IMR-90 (cell line): ENCODE data around the gene PRKAR1A. TPM values are rescaled to one million over a fixed set of nuclear protein-coding genes. Genes with fewer than 3 reads are reported as not detected.

ENCODE experiments used
- ATAC-seq: fragments of 200-7000 bp; cut with Tn5 transposase; 2 replicates; pipeline ENCODE4 v1.9.1; 2020; ENCODE audit warnings: low read depth, mild to moderate bottlenecking, moderate library complexity
- BruUV-seq: library from RNA; stranded (reverse); fragments of 400-500 nt; replicated peaks from 2 replicates; lab custom pipeline; 2021; lab: Mats Ljungman, UMichigan
- CTCF ChIA-PET: fragments of 300-600 bp; formaldehyde crosslinking; extraction: SDS; loops from one replicate; lab custom pipeline; 2021; ENCODE audit warnings: antibody characterized with exemption; lab: Yijun Ruan, JAX
- POLR2A ChIA-PET: fragments of 300-600 bp; sonication (Branson Sonifier 250); formaldehyde crosslinking; loops from one replicate; lab custom pipeline; 2022; ENCODE audit warnings: antibody characterized with exemption; ENCODE audit not compliant: unreplicated experiment; lab: Charles Lee
- DNase-seq: peaks from one replicate; pipeline ENCODE4 v3.0.0; 2013
- H2AFZ ChIP-seq: replicated peaks from 2 replicates; pipeline ENCODE3; 2013; ENCODE audit warnings: low read length, mild to moderate bottlenecking; ENCODE audit not compliant: poor library complexity
- H2AK5ac ChIP-seq: 2 replicates; pipeline ENCODE4 v1.6.1; 2013; ENCODE audit warnings: low read depth, low read length, inconsistent platforms
- H2AK9ac ChIP-seq: replicated peaks from 2 replicates; pipeline ENCODE3; 2013; ENCODE audit warnings: mild to moderate bottlenecking, low read depth, low read length, moderate library complexity; ENCODE audit not compliant: poor library complexity
- H2BK120ac ChIP-seq: 2 replicates; pipeline ENCODE4 v1.6.1; 2013; ENCODE audit warnings: low read depth, low read length, inconsistent platforms
- H2BK15ac ChIP-seq: 3 replicates; pipeline ENCODE4 v1.6.1; 2013; ENCODE audit warnings: low read depth, low read length, inconsistent platforms
- H2BK20ac ChIP-seq: 2 replicates; pipeline ENCODE4 v1.6.1; 2013; ENCODE audit warnings: low read depth, mild to moderate bottlenecking, inconsistent platforms, low read length, moderate library complexity
- H2BK5ac ChIP-seq: 2 replicates; pipeline ENCODE4 v1.6.1; 2013; ENCODE audit warnings: mild to moderate bottlenecking, low read depth, low read length, inconsistent platforms; ENCODE audit not compliant: poor library complexity, severe bottlenecking
- H3K14ac ChIP-seq: replicated peaks from 2 replicates; pipeline ENCODE4 v1.6.1; 2013; ENCODE audit warnings: low read depth, low read length, inconsistent platforms
- H3K18ac ChIP-seq: 2 replicates; pipeline ENCODE4 v1.6.1; 2013; ENCODE audit warnings: low read depth, low read length, control low read depth
- H3K23ac ChIP-seq: 2 replicates; pipeline ENCODE4 v1.6.1; 2013; ENCODE audit warnings: low read depth, low read length, inconsistent platforms
- H3K27ac ChIP-seq: 2 replicates; pipeline ENCODE4 v1.5.1; 2013; ENCODE audit warnings: mild to moderate bottlenecking, control low read depth, low read length; ENCODE audit not compliant: insufficient read depth
- H3K27me3 ChIP-seq: 2 replicates; pipeline ENCODE4 v1.6.1; 2013; ENCODE audit warnings: low read length; ENCODE audit not compliant: control insufficient read depth, insufficient read depth
- H3K36me3 ChIP-seq: 2 replicates; pipeline ENCODE4 v1.6.1; 2013; ENCODE audit warnings: low read length, mixed read lengths; ENCODE audit not compliant: control insufficient read depth, insufficient read depth
- H3K4ac ChIP-seq: 2 replicates; pipeline ENCODE4 v1.6.1; 2013; ENCODE audit warnings: low read depth, low read length, inconsistent platforms
- H3K4me1 ChIP-seq: 2 replicates; pipeline ENCODE4 v1.6.1; 2013; ENCODE audit warnings: low read length, mixed read lengths; ENCODE audit not compliant: control insufficient read depth, insufficient read depth
- H3K4me2 ChIP-seq: 2 replicates; pipeline ENCODE4 v1.6.1; 2013; ENCODE audit warnings: low read depth, mild to moderate bottlenecking, control low read depth, low read length, moderate library complexity
- H3K4me3 ChIP-seq: 2 replicates; pipeline ENCODE4 v1.5.1; 2013; ENCODE audit warnings: low read depth, mild to moderate bottlenecking, control low read depth, low read length, moderate library complexity; ENCODE audit not compliant: insufficient read depth
- H3K56ac ChIP-seq: 2 replicates; pipeline ENCODE4 v1.6.1; 2013; ENCODE audit warnings: low read length, inconsistent platforms; ENCODE audit not compliant: insufficient read depth; ENCODE audit errors: extremely low read depth
- H3K79me1 ChIP-seq, 2 experiments: 2 replicates each; pipeline ENCODE4 v1.6.1; 2013; ENCODE audit warnings: low read length in 2 of 2, inconsistent platforms in 1 of 2, low read depth in 1 of 2
- H3K9ac ChIP-seq: 2 replicates; pipeline ENCODE4 v1.6.1; 2013; ENCODE audit warnings: low read depth, low read length, control low read depth
- H3K9me1 ChIP-seq: 2 replicates; pipeline ENCODE4 v1.6.1; 2013; ENCODE audit warnings: low read length, inconsistent platforms; ENCODE audit not compliant: insufficient read depth
- H3K9me3 ChIP-seq: 2 replicates; pipeline ENCODE4 v1.6.1; 2013; ENCODE audit warnings: low read length; ENCODE audit not compliant: control insufficient read depth, insufficient read depth
- H4K20me1 ChIP-seq: 2 replicates; pipeline ENCODE4 v1.6.1; 2013; ENCODE audit warnings: low read length, inconsistent platforms; ENCODE audit not compliant: insufficient read depth
- H4K5ac ChIP-seq: 2 replicates; pipeline ENCODE4 v1.6.1; 2013; ENCODE audit warnings: mild to moderate bottlenecking, low read depth, low read length, control low read depth
- H4K8ac ChIP-seq, 2 experiments: 2 replicates each; pipeline ENCODE4 v1.6.1; 2013; ENCODE audit warnings: low read depth in 2 of 2, low read length in 2 of 2, control low read depth in 1 of 2, inconsistent platforms in 1 of 2
- H4K91ac ChIP-seq: 2 replicates; pipeline ENCODE4 v1.6.1; 2013; ENCODE audit warnings: low read depth, low read length, inconsistent platforms; ENCODE audit not compliant: insufficient read depth
- BHLHE40 ChIP-seq: fragments of 150-350 bp; IDR thresholded peaks from 2 replicates; pipeline ENCODE4 v1.6.1; 2016; ENCODE audit warnings: mild to moderate bottlenecking, low read depth, low read length
- CEBPB ChIP-seq: IDR thresholded peaks from 2 replicates; pipeline ENCODE4 v1.6.1; 2012; ENCODE audit warnings: low read depth, low read length, improper control_type of control experiment
- CHD1 ChIP-seq: IDR thresholded peaks from 2 replicates; pipeline ENCODE4 v1.6.1; 2012; ENCODE audit warnings: low read depth, low read length, improper control_type of control experiment
- CTCF ChIP-seq: conservative IDR thresholded peaks from 2 replicates; pipeline ENCODE4 v1.5.1; 2012; ENCODE audit warnings: mild to moderate bottlenecking, low read depth, low read length, improper control_type of control experiment
- ELK1 ChIP-seq: fragments of 150-350 bp; IDR thresholded peaks from 2 replicates; pipeline ENCODE4 v1.6.1; 2016; ENCODE audit warnings: low read depth, mild to moderate bottlenecking, low read length, moderate library complexity, borderline replicate concordance
- FOS ChIP-seq: fragments of 150-350 bp; IDR thresholded peaks from 2 replicates; pipeline ENCODE4 v1.6.1; 2016; ENCODE audit warnings: low read depth, low read length
- MAFK ChIP-seq: IDR thresholded peaks from 2 replicates; pipeline ENCODE4 v1.6.1; 2012; ENCODE audit warnings: low read depth, low read length, improper control_type of control experiment
- MAZ ChIP-seq: IDR thresholded peaks from 2 replicates; pipeline ENCODE4 v1.6.1; 2012; ENCODE audit warnings: low read depth, mild to moderate bottlenecking, low read length, improper control_type of control experiment, moderate library complexity, borderline replicate concordance
- MXI1 ChIP-seq: IDR thresholded peaks from 2 replicates; pipeline ENCODE4 v1.6.1; 2012; ENCODE audit warnings: low read depth, mild to moderate bottlenecking, low read length, moderate library complexity, borderline replicate concordance
- NFE2L2 ChIP-seq: fragments of 150-350 bp; IDR thresholded peaks from 2 replicates; pipeline ENCODE4 v1.6.1; 2016; ENCODE audit warnings: low read depth, mild to moderate bottlenecking, low read length
- POLR2A ChIP-seq: IDR thresholded peaks from 2 replicates; pipeline ENCODE4 v1.6.1; 2012; ENCODE audit warnings: mild to moderate bottlenecking, low read depth, low read length
- RAD21 ChIP-seq: IDR thresholded peaks from 2 replicates; pipeline ENCODE4 v1.6.1; 2012; ENCODE audit warnings: low read length, improper control_type of control experiment
- RCOR1 ChIP-seq: IDR thresholded peaks from 2 replicates; pipeline ENCODE4 v1.6.1; 2012; ENCODE audit warnings: mild to moderate bottlenecking, low read length, improper control_type of control experiment; ENCODE audit not compliant: insufficient replicate concordance
- RFX5 ChIP-seq: IDR thresholded peaks from 2 replicates; pipeline ENCODE4 v1.8.0; 2012; ENCODE audit warnings: low read depth, mild to moderate bottlenecking, low read length, moderate library complexity
- SMC3 ChIP-seq: fragments of 150-350 bp; IDR thresholded peaks from 2 replicates; pipeline ENCODE4 v1.6.1; 2016; ENCODE audit warnings: low read depth, mild to moderate bottlenecking, antibody characterized with exemption, low read length, moderate library complexity
- USF2 ChIP-seq: fragments of 150-350 bp; IDR thresholded peaks from 2 replicates; pipeline ENCODE4 v1.6.1; 2017; ENCODE audit warnings: mild to moderate bottlenecking, antibody characterized with exemption, low read length, low read depth
- WGBS, 2 experiments: methylation state at CpG; one replicate each; pipeline versions ENCODE4 v1.1.5 to v1.1.7; 2013; ENCODE audit warnings: missing lambda C conversion rate in 2 of 2; ENCODE audit not compliant: insufficient read length in 1 of 2; ENCODE audit errors: extremely low coverage in 2 of 2; 5-methylcytosine and 5-hydroxymethylcytosine counted together
- dilution Hi-C: fragments of 300-500 bp; cut with HindIII; formaldehyde crosslinking; loops from one replicate; pipeline ENCODE4 v1.14.3; 2018; ENCODE audit warnings: low sequenced_read_pairs; ENCODE audit not compliant: unreplicated experiment
- in situ Hi-C: fragments of 300-500 bp; cut with MboI; formaldehyde crosslinking; loops from 3 replicates; pipeline ENCODE4 v1.14.3; 2019; ENCODE audit warnings: low sequenced_read_pairs, inconsistent platforms, mixed read lengths
- intact Hi-C: fragments of 100-400 bp; cut with micrococcal nuclease; formaldehyde crosslinking; loops from 2 replicates; pipeline ENCODE4 v1.10.0; 2022
- polyA plus RNA-seq, 3 experiments: library from polyadenylated mRNA; depleted of rRNA; stranded (reverse); fragments of >200 nt; gene quantifications; 2 replicates each; pipeline ENCODE4 v1.2.3, GENCODE V29; 2012; ENCODE audit warnings: low replicate concordance in 1 of 3
- total RNA-seq: library from RNA; depleted of rRNA; stranded (reverse); fragments of >200 nt; gene quantifications from 2 replicates; pipeline ENCODE4 v1.2.3, GENCODE V29; 2012

The PRKAR1A gene
- total and polyA plus RNA-seq, 2 of the 4 experiments (the other 2 are of a cell fraction), result 145 to 256 TPM

- BruUV-seq, result no TSS peak
- Histone ChIP-seq H3K79me1 (no peaks in the 10 kb centered on the region), H2AK5ac (no peak overlapping the region), H3K4ac (no peak overlapping the region), H3K36me3 (no peaks in the 10 kb centered on the region), H3K14ac (no peak overlapping the region), H3K9me1 (no peaks in the 10 kb centered on the region), H4K20me1 (no peaks in the 10 kb centered on the region), H2BK20ac (no peak overlapping the region), H3K18ac (no peak overlapping the region), H2BK5ac (no peak overlapping the region), H3K9me3 (no peaks in the 10 kb centered on the region), H3K4me1 (no peaks in the 10 kb centered on the region), H3K4me3 (no peak overlapping the region), H4K5ac (no peak overlapping the region), H2AFZ (no peak overlapping the region), H3K23ac (no peak overlapping the region), H2BK120ac (no peak overlapping the region), H3K56ac (no peak overlapping the region), H4K91ac (no peak overlapping the region), H3K27me3 (peaks cover 6% of the 10 kb centered on the region), H2AK9ac (no peak overlapping the region), H3K9ac (no peak overlapping the region), H3K27ac (no peak overlapping the region), H3K4me2 (no peak overlapping the region), H2BK15ac (no peak overlapping the region), H4K8ac (no peak overlapping the region)
- in situ Hi-C loops (no loop called here), dilution Hi-C loops (no loop called here), intact Hi-C loops (no loop called here)
- ATAC-seq (no peak; the same call in 1 of the 2 replicates), DNase-seq (no peak)
- TF ChIP-seq USF2 (no peak), CTCF (no peak), MXI1 (no peak), MAFK (no peak), CHD1 (no peak), SMC3 (no peak), RAD21 (no peak), RCOR1 (no peak), POLR2A (no peak), FOS (no peak), RFX5 (no peak), ELK1 (no peak), CEBPB (no peak), BHLHE40 (no peak), NFE2L2 (no peak), MAZ (no peak)
- WGBS, 2 experiments, result 40% methylated on average over 1 of the region's 3 CpGs; no CpG with 5 or more reads in 1 of the 2 experiments
- ChIA-PET CTCF (no interaction called here), POLR2A (no interaction called here)
These were observed 54.8 kb downstream of the PRKAR1A start for GRCh38 chr17:68567035-68567434.
